ENCODE data around the gene C16orf74.

C16orf74 gene

GRCh38 chr16:85676466-85676865 lies 74.4 kb downstream of the C16orf74 start:
- no peak for DNase-seq

GRCh38 chr16:85675251-85675874 lies 75.5 kb downstream of the C16orf74 start:
- peak in 3 of 58 donors; percentile 5 to 47 (median 37) for DNase-seq

GRCh38 chr16:85674828-85675227 lies 76.1 kb downstream of the C16orf74 start:
- no peak for DNase-seq

- no peak for DNase-seq
These were observed 76.5 kb downstream of the C16orf74 start for GRCh38 chr16:85674418-85674755.

DNA sequence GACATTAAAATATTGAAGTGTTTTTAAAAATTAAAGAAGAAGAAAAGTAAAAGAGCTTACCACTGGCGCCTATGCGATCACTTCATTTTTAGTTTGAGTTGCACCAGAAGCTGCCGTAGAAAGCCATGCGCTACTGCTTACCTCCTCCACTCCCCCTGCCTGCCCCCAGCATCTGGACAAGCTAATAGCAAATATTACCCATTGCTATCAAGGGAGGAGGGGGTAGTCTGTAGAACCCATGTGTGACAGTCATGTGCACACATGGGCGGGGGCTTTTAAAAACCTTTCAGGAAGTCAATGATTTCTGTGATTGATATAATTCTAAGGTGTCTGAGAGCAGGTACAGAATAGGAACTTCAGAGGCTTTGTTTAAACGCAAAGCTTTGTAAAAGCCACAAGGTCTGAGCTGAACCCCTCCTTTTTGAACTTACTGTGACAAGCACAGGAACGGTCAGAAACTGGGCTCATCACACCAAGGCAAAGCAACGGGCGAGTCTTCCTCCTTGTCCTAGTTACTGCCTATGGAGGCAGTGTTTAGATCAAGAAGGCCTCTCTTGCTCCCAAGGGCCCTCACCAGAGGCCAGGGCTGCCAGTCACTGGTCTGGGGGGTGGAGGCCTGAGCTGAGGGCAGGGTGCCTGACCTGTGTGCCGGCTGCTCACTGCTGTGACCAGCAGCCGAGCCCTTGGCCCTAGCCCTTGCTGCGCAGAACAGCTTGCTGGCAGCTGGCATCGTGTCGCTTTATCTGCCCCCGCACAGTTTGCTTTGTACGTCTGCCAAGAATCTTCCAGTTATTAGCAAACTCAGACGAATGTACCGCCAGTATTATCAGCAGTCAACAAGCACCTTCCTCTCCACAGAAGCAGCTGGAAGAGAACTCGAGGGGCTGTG lies 77.1 kb downstream of the C16orf74 start:
- peak in 1 of 58 donors; percentile 20 for DNase-seq

GRCh38 chr16:85670840-85671239 lies 80.1 kb downstream of the C16orf74 start:
- DNase-seq: no peak

- no peak for DNase-seq
These were observed 82.0 kb downstream of the C16orf74 start for GRCh38 chr16:85668676-85669424.

DNA sequence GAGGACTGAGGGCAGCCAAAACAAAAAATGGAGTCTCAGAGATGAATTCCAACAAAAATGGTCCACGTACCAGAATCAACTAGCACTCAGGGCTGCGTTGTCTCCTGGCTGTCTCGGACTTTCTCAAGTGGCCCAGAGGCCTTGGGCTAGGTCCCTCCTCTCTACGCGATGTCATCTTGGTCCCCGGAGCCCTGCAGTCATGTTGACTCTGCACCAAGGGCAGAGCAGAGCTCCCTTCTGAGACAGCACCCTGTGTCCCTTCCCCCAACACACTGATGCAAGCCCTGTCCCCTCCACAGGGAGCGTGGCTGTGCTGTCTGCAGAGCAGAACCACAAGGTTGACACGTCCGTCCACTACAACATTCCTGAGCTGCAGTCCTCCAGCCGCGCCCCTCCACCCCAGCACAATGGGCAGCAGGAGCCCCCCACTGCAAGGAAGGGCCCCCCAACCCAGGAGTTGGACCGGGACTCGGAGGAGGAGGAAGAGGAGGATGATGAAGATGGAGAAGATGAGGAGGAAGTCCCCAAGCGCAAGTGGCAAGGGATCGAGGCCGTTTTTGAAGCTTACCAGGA lies 83.0 kb downstream of the C16orf74 start:
- DNase-seq: no peak

- no peak for DNase-seq
These were observed 83.6 kb downstream of the C16orf74 start for GRCh38 chr16:85667261-85667660.

- peak in 7 of 58 donors; percentile 13 to 37 (median 21) for DNase-seq
These were observed 85.0 kb downstream of the C16orf74 start for GRCh38 chr16:85665929-85666328.

- DNase-seq: no peak
These were observed 85.5 kb downstream of the C16orf74 start for GRCh38 chr16:85665373-85665740.

DNA sequence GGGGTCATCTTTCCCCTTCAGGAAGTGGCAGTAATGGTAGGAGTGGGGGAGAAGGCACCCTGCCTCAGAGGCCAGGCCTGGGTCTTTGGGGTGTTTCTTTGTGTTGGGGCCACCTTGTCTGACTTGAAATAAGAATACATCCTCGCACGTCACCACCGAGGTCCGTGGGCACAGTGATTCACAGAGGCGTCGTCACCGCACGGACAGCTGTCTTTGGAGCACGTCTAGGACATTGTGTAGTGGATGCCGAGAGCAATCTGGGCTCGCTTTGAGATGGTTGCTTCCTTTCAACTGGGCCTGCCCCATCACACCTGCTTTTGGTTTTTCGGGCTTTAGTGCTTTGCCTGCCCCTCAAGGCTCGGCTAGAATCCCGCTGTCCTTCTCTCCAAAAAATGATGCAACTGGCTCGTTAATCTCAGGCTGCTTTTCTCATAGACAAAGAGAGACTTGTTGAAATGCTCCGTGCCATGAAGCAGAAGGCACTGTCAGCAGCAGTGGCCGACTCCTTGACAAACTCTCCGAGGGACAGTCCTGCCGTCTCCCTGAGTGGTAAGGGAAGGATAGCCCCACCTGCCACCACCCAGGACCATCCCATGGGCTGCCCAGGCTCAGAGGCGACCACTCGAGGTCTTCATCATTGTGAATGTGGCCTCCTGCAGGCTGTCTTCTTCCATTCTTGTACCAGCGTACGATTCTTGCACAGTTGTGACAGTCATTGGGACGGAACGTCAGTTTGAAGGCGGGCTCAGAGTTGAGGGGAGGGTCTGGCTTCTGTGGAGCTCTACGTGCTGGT lies 86.1 kb downstream of the C16orf74 start:
- DNase-seq: no peak

DNA sequence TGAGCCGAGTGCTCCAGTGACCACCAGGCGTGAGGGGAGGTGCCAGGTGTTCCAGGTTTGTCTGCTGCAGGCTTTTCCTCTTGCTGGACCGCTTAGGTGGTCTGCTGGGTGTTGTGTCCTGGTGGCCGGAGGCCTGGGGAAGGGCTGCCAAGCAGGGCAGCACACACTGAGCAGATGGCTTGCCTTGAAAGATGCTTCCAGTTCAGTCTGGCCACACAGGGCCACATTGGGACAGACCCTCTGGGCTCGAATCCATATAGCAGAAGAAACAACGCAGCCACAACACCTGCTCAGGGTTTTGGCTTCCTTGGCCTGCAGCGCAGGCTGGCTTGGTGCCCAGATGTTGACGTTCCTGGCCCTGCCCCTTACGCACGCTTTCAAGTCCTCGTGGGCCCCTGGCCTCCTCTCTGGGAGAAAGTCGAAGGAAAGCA lies 87.0 kb downstream of the C16orf74 start:
- no peak for DNase-seq

DNA sequence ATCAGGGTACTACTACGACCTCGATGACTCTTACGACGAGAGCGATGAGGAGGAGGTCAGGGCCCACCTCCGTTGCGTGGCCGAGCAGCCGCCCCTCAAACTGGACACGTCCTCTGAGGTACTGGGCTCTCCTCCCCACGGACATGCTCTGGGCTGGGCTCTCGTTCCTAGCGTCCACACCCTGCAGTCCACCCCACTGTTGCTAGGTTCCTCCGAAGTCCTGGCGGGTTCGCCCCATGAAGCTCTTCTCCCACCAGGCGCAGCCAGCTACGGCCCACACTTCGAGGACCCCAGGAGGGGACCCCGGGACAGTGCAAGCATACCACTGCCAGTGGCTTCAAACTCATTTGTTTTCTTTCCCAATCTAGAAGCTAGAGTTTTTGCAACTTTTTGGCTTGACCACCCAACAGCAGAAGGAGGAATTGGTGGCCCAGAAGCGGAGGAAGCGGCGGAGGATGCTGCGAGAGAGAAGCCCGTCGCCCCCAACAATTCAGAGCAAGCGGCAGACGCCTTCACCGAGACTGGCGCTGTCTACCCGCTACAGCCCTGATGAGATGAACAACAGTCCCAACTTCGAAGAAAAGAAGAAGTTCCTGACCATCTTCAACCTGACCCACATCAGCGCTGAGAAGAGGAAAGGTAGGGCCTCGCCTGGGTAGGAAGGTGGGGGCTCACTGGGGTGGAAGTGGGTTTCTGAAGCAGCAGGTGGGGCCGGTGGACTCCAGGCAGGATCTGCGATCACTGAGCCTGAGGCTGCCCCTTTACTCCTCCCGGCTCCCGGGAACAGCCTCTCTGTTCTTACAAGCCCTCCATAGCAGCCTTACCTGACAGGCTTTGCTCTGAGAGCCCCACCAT lies 87.7 kb downstream of the C16orf74 start:
- DNase-seq: no peak

GRCh38 chr16:85662482-85662812 lies 88.4 kb downstream of the C16orf74 start:
- DNase-seq: no peak

- no peak for DNase-seq
These were observed 89.0 kb downstream of the C16orf74 start for GRCh38 chr16:85661740-85662481.

DNA sequence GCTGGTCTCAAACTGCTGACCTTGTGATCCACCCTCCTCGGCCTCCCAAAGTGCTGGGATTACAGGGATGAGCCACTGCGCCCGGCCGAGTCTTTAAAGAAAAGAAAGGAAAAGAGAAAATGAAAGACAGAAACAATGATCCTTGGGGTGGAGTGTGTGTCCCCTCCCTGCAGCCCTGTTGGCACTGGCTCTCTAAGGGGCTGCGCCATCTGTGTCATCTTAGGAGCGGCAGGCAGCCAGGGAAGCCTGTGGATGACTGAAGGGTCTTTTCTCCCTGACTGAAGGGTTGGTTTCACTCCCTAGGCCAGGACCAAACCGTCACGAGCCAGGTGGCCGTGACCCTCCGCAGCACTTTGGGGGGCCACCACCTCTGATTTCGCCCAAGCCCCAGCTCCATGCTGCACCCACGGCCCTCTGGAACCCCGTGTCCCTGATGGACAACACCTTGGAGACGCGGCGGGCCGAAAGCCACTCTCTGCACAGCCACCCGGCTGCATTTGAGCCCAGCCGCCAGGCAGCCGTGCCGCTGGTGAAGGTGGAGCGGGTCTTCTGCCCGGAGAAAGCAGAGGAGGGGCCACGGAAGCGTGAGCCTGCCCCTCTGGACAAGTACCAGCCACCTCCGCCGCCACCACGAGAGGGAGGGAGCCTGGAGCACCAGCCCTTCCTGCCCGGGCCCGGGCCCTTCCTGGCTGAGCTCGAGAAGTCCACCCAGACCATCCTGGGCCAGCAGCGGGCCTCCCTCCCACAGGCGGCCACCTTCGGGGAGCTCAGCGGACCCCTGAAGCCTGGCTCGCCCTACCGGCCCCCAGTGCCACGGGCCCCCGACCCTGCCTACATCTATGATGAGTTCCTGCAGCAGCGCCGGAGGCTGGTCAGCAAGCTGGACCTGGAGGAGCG lies 89.8 kb downstream of the C16orf74 start:
- no peak for DNase-seq

Data from anterior cingulate cortex (tissue), 58 donors.